ENCODE data around the gene UQCRQ.

Gene UQCRQ

DNA sequence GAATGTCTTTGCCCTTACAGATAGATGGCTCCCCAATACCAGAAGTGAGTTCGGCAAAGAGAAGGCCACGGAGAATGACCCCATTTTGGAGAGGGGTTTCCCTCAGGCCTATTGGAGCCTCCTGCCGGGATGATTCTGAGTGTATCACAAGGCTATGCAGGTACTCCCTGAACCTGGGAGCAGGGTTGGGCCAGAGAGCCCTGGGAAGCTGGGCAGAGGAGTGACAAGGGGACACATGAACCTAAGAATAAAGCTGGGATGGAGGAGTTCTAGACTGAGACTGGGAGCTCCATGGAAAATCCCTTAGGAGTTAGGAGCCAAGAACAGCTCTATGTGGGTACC lies 7.5 kb downstream of the UQCRQ start:
- DNase-seq (ENCODE audit: low read depth, low spot score), result no peak
- in situ Hi-C loops (cut with HindIII; ENCODE audit: low sequenced_read_pairs), result no loop called here
- TF ChIP-seq, protein P1, sequence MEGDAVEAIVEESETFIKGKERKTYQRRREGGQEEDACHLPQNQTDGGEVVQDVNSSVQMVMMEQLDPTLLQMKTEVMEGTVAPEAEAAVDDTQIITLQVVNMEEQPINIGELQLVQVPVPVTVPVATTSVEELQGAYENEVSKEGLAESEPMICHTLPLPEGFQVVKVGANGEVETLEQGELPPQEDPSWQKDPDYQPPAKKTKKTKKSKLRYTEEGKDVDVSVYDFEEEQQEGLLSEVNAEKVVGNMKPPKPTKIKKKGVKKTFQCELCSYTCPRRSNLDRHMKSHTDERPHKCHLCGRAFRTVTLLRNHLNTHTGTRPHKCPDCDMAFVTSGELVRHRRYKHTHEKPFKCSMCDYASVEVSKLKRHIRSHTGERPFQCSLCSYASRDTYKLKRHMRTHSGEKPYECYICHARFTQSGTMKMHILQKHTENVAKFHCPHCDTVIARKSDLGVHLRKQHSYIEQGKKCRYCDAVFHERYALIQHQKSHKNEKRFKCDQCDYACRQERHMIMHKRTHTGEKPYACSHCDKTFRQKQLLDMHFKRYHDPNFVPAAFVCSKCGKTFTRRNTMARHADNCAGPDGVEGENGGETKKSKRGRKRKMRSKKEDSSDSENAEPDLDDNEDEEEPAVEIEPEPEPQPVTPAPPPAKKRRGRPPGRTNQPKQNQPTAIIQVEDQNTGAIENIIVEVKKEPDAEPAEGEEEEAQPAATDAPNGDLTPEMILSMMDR (IDR thresholded peaks at IDR 0.05; ENCODE audit: low read depth, low read length), result no peak
- H3K4me3 ChIP-seq (ENCODE audit: low read depth, low read length), result no peak overlapping the region

DNA sequence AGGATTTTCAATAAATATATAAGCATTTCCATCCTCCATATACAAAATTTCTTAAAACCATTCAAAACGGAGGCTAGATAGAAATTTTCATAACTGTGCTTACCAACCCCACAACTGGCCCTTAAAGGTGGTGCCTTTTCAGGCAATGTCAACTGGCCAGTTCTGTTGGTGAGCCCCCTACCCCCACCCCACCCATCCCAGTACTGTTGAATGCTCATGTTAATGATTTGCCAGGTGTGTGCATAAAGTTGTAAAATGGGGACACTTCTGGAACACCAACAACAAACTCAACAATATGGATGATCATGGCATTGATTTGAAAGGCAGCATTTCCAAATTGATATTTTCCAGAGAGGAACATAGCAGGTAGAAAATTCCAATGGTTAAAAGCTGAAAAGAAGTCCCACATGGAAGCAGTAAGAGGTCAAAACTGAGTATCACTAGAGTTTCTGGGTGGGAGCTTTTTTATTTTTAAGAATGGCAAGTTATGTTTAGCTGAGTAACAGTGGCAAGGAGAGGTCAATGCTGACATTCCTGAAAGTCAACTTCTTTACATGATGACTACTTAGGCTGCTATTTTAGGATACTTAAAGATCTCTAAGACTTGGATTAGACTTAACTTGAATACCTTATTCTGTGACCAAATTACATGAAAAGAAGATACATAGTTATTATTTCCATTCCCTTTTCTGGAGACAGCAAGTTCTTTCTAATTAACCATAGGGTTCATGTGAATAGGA lies 9.7 kb downstream of the UQCRQ start:
- TF ChIP-seq, protein P1 (IDR thresholded peaks at IDR 0.05; ENCODE audit: low read depth, low read length), result no peak
- in situ Hi-C loops (cut with HindIII; ENCODE audit: low sequenced_read_pairs), result no loop called here
- no peak overlapping the region for H3K4me3 ChIP-seq (ENCODE audit: low read depth, low read length)
- no peak for DNase-seq (ENCODE audit: low read depth, low spot score)

DNA sequence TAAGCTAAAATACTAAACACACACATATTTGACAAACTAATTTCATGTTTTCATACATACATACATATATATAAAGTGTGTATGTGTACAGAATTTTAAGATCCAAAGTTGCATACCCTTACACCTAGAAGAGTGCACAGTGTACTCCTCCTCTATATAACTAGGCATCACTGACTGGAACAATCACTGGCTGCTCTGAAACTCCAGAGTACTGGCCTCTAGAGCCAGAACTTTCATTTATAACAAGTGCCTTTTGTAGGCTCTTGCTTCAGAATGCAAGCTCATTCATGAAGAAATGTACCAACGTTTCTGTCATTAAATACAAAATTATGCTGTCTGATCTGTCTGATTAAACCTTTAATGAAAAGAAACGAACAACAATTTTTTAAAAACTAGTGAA lies 11.0 kb downstream of the UQCRQ start:
- no peak overlapping the region for H3K4me3 ChIP-seq (ENCODE audit: low read depth, low read length)
- TF ChIP-seq, protein P1 (IDR thresholded peaks at IDR 0.05; ENCODE audit: low read depth, low read length), result no peak
- DNase-seq (ENCODE audit: low read depth, low spot score), result no peak
- in situ Hi-C loops (cut with HindIII; ENCODE audit: low sequenced_read_pairs), result no loop called here

DNA sequence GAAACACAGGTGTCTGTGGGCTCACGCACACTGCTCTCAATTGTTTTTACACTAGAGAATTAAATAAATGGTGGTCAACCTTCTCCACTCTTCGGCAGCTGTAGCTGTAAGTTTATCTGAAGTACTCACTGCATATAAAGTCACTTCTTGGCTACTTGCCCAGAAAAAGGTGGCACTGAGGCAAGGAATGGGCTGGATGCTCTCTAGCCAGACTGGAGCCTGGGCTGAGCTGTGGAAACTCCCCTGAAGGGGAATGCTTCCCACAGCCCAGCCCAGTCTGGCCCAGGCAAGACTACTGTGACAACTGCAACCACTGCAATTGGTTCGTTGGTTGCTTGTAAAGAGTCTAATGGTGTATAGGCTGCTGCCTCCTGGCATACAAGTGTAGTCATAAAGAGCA lies 11.5 kb downstream of the UQCRQ start:
- peak; percentile 46 for DNase-seq (ENCODE audit: low read depth, low spot score)
- TF ChIP-seq, protein P1 (IDR thresholded peaks at IDR 0.05; ENCODE audit: low read depth, low read length), result no peak
- in situ Hi-C loops (cut with HindIII; ENCODE audit: low sequenced_read_pairs), result no loop called here

DNA sequence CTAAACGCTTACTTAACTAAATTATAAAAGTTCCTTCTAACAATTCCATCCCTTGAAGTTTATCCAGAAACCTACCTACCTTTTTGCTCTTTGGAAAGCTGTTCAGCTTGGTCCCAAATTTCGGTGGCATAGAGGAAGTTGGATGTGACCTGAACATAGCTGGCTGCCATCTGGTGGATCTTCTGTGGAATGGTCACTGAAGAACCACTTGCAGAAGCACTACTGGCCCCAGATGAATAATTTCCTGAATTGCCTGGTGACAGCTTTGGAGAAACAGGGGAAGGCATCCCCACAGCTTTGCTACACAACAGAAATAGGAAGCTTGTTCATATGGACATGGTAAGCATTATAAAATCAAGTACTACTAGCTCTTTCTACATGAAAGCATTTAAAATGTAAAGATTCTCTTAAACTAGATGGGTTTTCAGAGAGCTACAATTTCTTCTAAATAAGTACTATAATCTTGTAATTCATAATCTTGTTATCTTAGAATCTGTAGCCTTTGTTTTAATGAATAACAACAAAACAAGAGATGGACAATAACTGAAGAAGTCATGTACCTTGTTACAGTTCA lies 16.9 kb downstream of the UQCRQ start:
- in situ Hi-C loops (cut with HindIII; ENCODE audit: low sequenced_read_pairs), result no loop called here
- TF ChIP-seq, protein P1 (IDR thresholded peaks at IDR 0.05; ENCODE audit: low read depth, low read length), result peak; percentile 67
- no peak overlapping the region for H3K4me3 ChIP-seq (ENCODE audit: low read depth, low read length)
- DNase-seq (ENCODE audit: low read depth, low spot score), result peak; percentile 66

More for the DNA sequence above, 11.5 kb downstream of the UQCRQ start:
- H3K4me3 ChIP-seq (ENCODE audit: low read depth, low read length), result no peak overlapping the region

DNA sequence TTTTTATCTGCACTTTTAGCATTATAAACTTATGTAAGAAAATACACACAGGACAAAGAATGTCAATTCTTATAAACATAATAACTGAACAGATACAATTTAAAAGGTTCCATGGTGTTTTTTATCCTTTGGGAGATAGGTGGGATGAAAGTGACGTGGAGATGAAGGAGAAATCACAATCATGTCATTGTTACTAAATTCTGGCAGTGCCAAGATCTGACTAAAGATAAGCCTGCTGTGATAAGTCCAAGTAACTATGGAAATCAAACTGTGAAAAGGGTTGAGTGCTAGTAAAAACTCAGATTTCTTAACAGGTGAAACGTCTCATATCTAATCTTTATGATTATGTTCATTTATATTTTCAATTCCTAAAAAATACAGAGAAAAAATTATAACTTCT lies 18.1 kb downstream of the UQCRQ start:
- in situ Hi-C loops (cut with HindIII; ENCODE audit: low sequenced_read_pairs), result no loop called here
- TF ChIP-seq, protein P1 (IDR thresholded peaks at IDR 0.05; ENCODE audit: low read depth, low read length), result no peak
- no peak for DNase-seq (ENCODE audit: low read depth, low spot score)
- H3K4me3 ChIP-seq (ENCODE audit: low read depth, low read length), result no peak overlapping the region

All from astrocyte of the spinal cord (primary cell).